ENCODE measurements around the gene SLC13A3. TPM values are rescaled to one million over a fixed set of nuclear protein-coding genes. Genes with fewer than 3 reads are reported as not detected.

The SLC13A3 gene
- total RNA-seq, 1 experiment from 2014 or later: 0.17 TPM

- no peak for DNase-seq (ENCODE audit: low read depth)
Measured at GRCh38 chr20:46578745-46579144, 72.5 kb downstream of the SLC13A3 start.

GRCh38 chr20:46576774-46577395 is 74.4 kb downstream of the SLC13A3 start:
- no peak for DNase-seq (ENCODE audit: low read depth)

- no peak for DNase-seq (ENCODE audit: low read depth)
Measured at GRCh38 chr20:46575937-46576461, 75.3 kb downstream of the SLC13A3 start.

GRCh38 chr20:46575394-46575793 is 75.9 kb downstream of the SLC13A3 start:
- DNase-seq (ENCODE audit: low read depth): no peak

- no peak for DNase-seq (ENCODE audit: low read depth)
Measured at GRCh38 chr20:46573788-46574584, 77.3 kb downstream of the SLC13A3 start.

GRCh38 chr20:46573234-46573633 is 78.0 kb downstream of the SLC13A3 start:
- DNase-seq (ENCODE audit: low read depth): no peak

GRCh38 chr20:46572790-46573189 is 78.5 kb downstream of the SLC13A3 start:
- DNase-seq (ENCODE audit: low read depth): no peak

GRCh38 chr20:46572153-46572552 is 79.1 kb downstream of the SLC13A3 start:
- DNase-seq (ENCODE audit: low read depth): no peak

- no peak for DNase-seq (ENCODE audit: low read depth)
Measured at GRCh38 chr20:46571418-46571817, 79.8 kb downstream of the SLC13A3 start.

GRCh38 chr20:46570956-46571355 is 80.3 kb downstream of the SLC13A3 start:
- no peak for DNase-seq (ENCODE audit: low read depth)

GRCh38 chr20:46569961-46570360 is 81.3 kb downstream of the SLC13A3 start:
- DNase-seq (ENCODE audit: low read depth): no peak

- peak; percentile 11 for DNase-seq (ENCODE audit: low read depth)
Measured at GRCh38 chr20:46568570-46569129, 82.6 kb downstream of the SLC13A3 start.

- DNase-seq (ENCODE audit: low read depth): no peak
Measured at GRCh38 chr20:46566125-46566524, 85.1 kb downstream of the SLC13A3 start.

- DNase-seq (ENCODE audit: low read depth): no peak
Measured at GRCh38 chr20:46564241-46564957, 86.9 kb downstream of the SLC13A3 start.

- no peak for DNase-seq (ENCODE audit: low read depth)
Measured at GRCh38 chr20:46563860-46564221, 87.4 kb downstream of the SLC13A3 start.

GRCh38 chr20:46563170-46563859 is 87.9 kb downstream of the SLC13A3 start:
- no peak for DNase-seq (ENCODE audit: low read depth)

GRCh38 chr20:46562373-46563169 is 88.7 kb downstream of the SLC13A3 start:
- peak; percentile 45 for DNase-seq (ENCODE audit: low read depth)

GRCh38 chr20:46562009-46562372 is 89.3 kb downstream of the SLC13A3 start:
- DNase-seq (ENCODE audit: low read depth): no peak

- no peak for DNase-seq (ENCODE audit: low read depth)
Measured at GRCh38 chr20:46559685-46560440, 91.4 kb downstream of the SLC13A3 start.

- no peak for DNase-seq (ENCODE audit: low read depth)
Measured at GRCh38 chr20:46559001-46559400, 92.3 kb downstream of the SLC13A3 start.
